Peyer's patch (tissue), 4 donors: Measurements from ENCODE around the gene PTPN22. TPM values are rescaled to one million over a fixed set of nuclear protein-coding genes. Genes with fewer than 3 reads are reported as not detected.

ENCODE experiments used
- DNase-seq, 3 donors: peaks; one replicate each; pipeline ENCODE4 v3.0.0-alpha.2; 2017 to 2019
- H3K27ac ChIP-seq, 4 donors: fragments of 200-600 bp; sonication (generic); one replicate each; pipeline ENCODE4 v1.5.1; 2016 to 2019
- H3K27me3 ChIP-seq, 2 donors: fragments of 200-600 bp; sonication (generic); one replicate each; pipeline ENCODE4 v1.5.1; 2019
- H3K36me3 ChIP-seq, 3 donors: fragments of 200-600 bp; sonication (generic); one replicate each; pipeline ENCODE4 v1.5.1; 2016 to 2019
- H3K4me1 ChIP-seq, 4 donors: fragments of 200-600 bp; sonication (generic); one replicate each; pipeline ENCODE4 v1.5.1; 2016 to 2019
- H3K4me3 ChIP-seq, 4 donors: fragments of 200-600 bp; sonication (generic); 1 replicate in 3 of 4; 2 replicates in 1 of 4; pipeline ENCODE4 v1.5.1; 2016 to 2019; ENCODE audit warnings: mild to moderate bottlenecking in 1 of 4
- H3K9me3 ChIP-seq, 4 donors: fragments of 200-600 bp; sonication (generic); one replicate each; pipeline ENCODE4 v1.5.1; 2016 to 2019; ENCODE audit warnings: mild to moderate bottlenecking in 1 of 4
- POLR2A ChIP-seq, 2 donors: fragments of 450-650 bp; IDR thresholded peaks; one replicate each; pipeline ENCODE4 v1.5.1; 2017; ENCODE audit warnings: antibody characterized with exemption in 2 of 2, mild to moderate bottlenecking in 2 of 2, moderate library complexity in 2 of 2
- total RNA-seq, 4 donors: library from RNA; depleted of rRNA; stranded (reverse); fragments of >200 nt; gene quantifications; one replicate each; pipeline ENCODE4 v1.1.0, GENCODE V29; 2016
- TF ChIP-seq, protein P1 (sequence below), 6 experiments: fragments of 450-650 bp in 4 of 6; fragments of 200-600 bp in 2 of 6; sonication (generic) in 1 of 6; IDR thresholded peaks; one replicate each; pipeline ENCODE4 v1.5.1; 2017 to 2019; ENCODE audit warnings: antibody characterized with exemption in 6 of 6, mild to moderate bottlenecking in 3 of 6, moderate library complexity in 1 of 6

Gene PTPN22
- total RNA-seq, 4 donors from 2014 or later = 11.4 to 16.9 (median 13.2) TPM

DNA sequence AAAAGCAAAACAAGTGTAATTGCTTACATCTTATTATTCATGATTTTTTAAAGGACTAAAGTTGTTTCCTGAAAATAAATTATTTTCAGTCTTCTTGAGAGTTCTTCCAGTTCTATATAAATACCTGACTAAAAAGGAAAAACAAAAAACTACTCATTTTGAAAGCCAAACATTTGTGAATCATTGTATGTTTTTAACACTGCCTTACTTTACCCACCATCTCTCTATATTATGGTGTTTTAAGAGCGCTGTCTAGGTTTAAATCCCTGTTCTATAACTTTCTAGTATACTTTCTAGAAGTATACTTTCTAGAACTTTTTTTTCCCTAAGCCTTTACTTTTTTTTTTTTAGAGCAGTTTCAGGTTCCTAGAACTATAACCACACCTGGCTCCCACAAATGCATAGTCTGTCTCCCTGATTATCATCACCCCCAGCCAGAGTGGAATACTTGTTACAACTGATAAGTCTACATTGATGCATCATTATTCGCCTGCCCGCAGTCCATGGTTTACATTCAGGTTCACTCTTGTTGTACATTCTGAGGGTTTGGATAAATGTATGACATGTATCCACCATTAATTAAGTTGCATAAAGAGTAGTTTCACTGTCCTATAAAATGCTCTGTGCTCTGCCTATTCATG is 69.0 kb downstream of the PTPN22 start:
- Histone ChIP-seq H3K36me3 (peaks cover 0 to 3% (median 0%) of the 10 kb centered on the region in 3 donors), H3K4me1 (peaks cover 0 to 35% (median 0%) of the 10 kb centered on the region in 4 donors), H3K9me3 (no peaks in the 10 kb centered on the region), H3K27me3 (no peaks in the 10 kb centered on the region), H3K27ac (no peak overlapping the region), H3K4me3 (no peak overlapping the region)
- TF ChIP-seq, protein P1, sequence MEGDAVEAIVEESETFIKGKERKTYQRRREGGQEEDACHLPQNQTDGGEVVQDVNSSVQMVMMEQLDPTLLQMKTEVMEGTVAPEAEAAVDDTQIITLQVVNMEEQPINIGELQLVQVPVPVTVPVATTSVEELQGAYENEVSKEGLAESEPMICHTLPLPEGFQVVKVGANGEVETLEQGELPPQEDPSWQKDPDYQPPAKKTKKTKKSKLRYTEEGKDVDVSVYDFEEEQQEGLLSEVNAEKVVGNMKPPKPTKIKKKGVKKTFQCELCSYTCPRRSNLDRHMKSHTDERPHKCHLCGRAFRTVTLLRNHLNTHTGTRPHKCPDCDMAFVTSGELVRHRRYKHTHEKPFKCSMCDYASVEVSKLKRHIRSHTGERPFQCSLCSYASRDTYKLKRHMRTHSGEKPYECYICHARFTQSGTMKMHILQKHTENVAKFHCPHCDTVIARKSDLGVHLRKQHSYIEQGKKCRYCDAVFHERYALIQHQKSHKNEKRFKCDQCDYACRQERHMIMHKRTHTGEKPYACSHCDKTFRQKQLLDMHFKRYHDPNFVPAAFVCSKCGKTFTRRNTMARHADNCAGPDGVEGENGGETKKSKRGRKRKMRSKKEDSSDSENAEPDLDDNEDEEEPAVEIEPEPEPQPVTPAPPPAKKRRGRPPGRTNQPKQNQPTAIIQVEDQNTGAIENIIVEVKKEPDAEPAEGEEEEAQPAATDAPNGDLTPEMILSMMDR (IDR thresholded peaks at IDR 0.05) = no peak
- TF ChIP-seq POLR2A (IDR thresholded peaks at IDR 0.05) = no peak
- no peak for DNase-seq

- Histone ChIP-seq H3K9me3 (no peaks in the 10 kb centered on the region), H3K4me3 (no peak overlapping the region), H3K27me3 (no peaks in the 10 kb centered on the region), H3K4me1 (peaks cover 0 to 28% (median 0%) of the 10 kb centered on the region in 4 donors), H3K36me3 (peaks cover 0 to 21% (median 0%) of the 10 kb centered on the region in 3 donors), H3K27ac (no peak overlapping the region)
- DNase-seq = no peak
- no peak for TF ChIP-seq POLR2A (IDR thresholded peaks at IDR 0.05)
- TF ChIP-seq, protein P1 (IDR thresholded peaks at IDR 0.05) = no peak
Observed at GRCh38 chr1:113800487-113800886, 71.0 kb downstream of the PTPN22 start.

GRCh38 chr1:113797472-113797871 is 74.0 kb downstream of the PTPN22 start:
- TF ChIP-seq, protein P1 (IDR thresholded peaks at IDR 0.05) = no peak
- no peak for TF ChIP-seq POLR2A (IDR thresholded peaks at IDR 0.05)

GRCh38 chr1:113793878-113794834 is 77.4 kb downstream of the PTPN22 start:
- TF ChIP-seq, protein P1 (IDR thresholded peaks at IDR 0.05) = no peak
- no peak for TF ChIP-seq POLR2A (IDR thresholded peaks at IDR 0.05)
- H3K4me3 ChIP-seq = no peak overlapping the region
- H3K9me3 ChIP-seq = no peaks in the 10 kb centered on the region
- no peaks in the 10 kb centered on the region for H3K27me3 ChIP-seq
- no peaks in the 10 kb centered on the region for H3K4me1 ChIP-seq
- DNase-seq = no peak
- no peak overlapping the region for H3K27ac ChIP-seq
- peaks cover 0 to 34% (median 0%) of the 10 kb centered on the region in 3 donors for H3K36me3 ChIP-seq

More at GRCh38 chr1:113797472-113797871, 74.0 kb downstream of the PTPN22 start:
- Histone ChIP-seq H3K4me1 (no peaks in the 10 kb centered on the region), H3K27ac (no peak overlapping the region), H3K4me3 (no peak overlapping the region), H3K36me3 (peaks cover 0 to 34% (median 0%) of the 10 kb centered on the region in 3 donors), H3K9me3 (no peaks in the 10 kb centered on the region), H3K27me3 (no peaks in the 10 kb centered on the region)
- DNase-seq = no peak

DNA sequence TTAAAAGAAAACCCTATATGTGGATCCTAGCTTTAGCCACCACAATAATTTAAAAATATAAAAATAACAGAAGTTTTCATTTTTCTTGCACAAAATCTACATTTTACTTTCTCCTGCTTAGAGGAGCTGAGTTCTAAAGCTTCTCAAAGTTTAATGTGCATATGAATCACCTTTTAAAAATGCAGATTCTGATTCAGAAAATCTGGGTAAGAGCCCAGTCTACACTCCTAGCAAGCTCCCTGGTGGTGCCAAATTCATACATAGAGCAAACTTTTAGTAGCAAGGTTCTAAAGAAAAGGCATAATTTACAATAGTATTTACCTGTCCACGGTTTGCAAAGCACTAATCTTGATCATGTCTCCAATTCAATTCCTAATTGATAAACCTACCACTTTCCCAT is 78.5 kb downstream of the PTPN22 start:
- no peaks in the 10 kb centered on the region for H3K4me1 ChIP-seq
- DNase-seq = no peak
- no peaks in the 10 kb centered on the region for H3K9me3 ChIP-seq
- H3K27me3 ChIP-seq = no peaks in the 10 kb centered on the region
- H3K36me3 ChIP-seq = peaks cover 0 to 34% (median 0%) of the 10 kb centered on the region in 3 donors
- TF ChIP-seq, protein P1 (IDR thresholded peaks at IDR 0.05) = no peak
- TF ChIP-seq POLR2A (IDR thresholded peaks at IDR 0.05) = no peak
- H3K4me3 ChIP-seq = no peak overlapping the region
- H3K27ac ChIP-seq = no peak overlapping the region
